GM21526 (cell line): ENCODE results near the gene IQCH.

Source experiments
- ATAC-seq: cut with Tn5 transposase; IDR thresholded peaks from one replicate; pipeline ENCODE4 v1.9.1; 2021; ENCODE audit warnings: moderate library complexity; ENCODE audit not compliant: unreplicated experiment, low FRiP score

IQCH gene

GRCh38 chr15:67550522-67550921, 295.9 kb downstream of the IQCH start:
- no peak for ATAC-seq

DNA sequence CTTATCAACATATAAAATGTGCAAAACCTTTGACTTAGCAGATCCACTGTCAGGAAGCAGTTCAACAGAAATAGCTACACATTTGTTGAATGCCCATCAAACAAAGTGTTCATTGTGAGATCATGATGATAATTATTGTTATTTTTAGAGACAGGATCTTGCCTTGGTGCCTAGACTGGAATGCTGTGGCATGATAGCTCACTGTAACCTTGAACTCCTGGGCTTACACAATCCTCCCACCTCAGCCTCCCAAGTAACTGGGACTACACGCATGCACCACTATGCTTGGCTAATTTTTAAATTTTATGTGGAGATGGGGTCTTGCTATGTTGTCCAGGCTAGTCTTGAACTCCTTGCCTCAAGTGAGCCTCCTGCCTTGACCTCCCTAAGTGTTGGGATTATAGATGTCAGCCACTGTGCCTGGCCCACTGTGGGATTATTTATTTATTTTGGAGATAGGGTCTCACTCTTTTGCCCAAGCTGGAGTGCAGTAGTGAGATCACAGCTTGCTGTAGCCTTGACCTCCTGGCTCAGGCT, 296.7 kb downstream of the IQCH start:
- no peak for ATAC-seq
